ENCODE measurements around the gene UCN.

DNA sequence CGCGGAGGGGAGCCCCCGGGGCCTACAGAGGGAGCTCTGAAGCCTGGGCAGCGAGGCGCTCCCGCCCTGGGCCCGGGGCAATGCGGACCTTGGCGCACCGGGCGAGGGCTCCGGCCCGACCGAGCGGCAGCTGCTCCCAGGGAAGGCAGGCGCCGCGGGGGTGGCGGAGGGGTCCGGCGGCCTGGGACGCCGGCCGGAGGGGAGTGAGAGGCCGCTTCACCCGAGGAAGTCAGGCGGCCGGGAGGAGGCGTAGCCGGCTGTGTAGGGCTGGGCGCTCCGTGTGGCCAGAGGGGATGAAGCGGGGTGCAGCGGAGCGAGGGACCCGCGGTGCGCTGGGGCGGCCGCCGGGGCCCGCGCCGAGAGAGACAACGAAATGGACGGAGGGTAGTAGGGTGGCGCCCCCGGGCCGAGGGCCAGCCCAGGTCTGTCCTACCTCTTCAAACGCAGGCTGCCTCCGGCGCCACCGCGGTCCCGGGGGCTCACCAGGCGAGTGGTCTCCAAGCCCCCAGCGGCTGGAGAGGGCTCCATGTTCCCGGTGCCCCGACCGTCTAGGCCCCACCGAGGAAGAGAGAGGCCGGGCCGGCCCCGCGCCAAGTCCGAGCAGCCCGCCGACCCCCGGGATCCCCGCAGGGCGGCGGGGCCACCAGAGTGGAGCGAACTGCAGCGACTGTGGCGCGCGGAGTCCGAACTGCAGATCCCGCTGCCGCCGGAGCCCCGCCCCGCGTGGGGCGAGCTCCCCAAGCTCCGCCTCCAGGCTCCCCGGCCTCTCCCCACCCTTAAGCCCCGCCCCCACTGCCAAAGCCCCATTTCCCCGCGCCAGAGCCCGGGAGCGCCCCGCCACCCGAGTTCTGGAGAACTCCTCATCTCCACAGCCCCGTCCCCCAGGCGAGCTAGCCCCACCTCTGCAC lies 45.6 kb downstream of the UCN start, which contains the start of gene SLC30A3:
- TF ChIP-seq, protein P1, sequence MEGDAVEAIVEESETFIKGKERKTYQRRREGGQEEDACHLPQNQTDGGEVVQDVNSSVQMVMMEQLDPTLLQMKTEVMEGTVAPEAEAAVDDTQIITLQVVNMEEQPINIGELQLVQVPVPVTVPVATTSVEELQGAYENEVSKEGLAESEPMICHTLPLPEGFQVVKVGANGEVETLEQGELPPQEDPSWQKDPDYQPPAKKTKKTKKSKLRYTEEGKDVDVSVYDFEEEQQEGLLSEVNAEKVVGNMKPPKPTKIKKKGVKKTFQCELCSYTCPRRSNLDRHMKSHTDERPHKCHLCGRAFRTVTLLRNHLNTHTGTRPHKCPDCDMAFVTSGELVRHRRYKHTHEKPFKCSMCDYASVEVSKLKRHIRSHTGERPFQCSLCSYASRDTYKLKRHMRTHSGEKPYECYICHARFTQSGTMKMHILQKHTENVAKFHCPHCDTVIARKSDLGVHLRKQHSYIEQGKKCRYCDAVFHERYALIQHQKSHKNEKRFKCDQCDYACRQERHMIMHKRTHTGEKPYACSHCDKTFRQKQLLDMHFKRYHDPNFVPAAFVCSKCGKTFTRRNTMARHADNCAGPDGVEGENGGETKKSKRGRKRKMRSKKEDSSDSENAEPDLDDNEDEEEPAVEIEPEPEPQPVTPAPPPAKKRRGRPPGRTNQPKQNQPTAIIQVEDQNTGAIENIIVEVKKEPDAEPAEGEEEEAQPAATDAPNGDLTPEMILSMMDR (IDR thresholded peaks at IDR 0.05; ENCODE audit: poor library complexity) = no peak
- TF ChIP-seq EZH2phosphoT487 (IDR thresholded peaks at IDR 0.05; ENCODE audit: low read depth, severe bottlenecking, unreplicated experiment) = peak; percentile 68

Data from hepatocyte (in vitro differentiated cells).